NCI-H2196 (cell line): ENCODE data around the gene C4A.
"Not testable (repeated sequence)": the region's sequence is repeated elsewhere in the genome, so short reads cannot be mapped to it uniquely, and the experiment has no call there.

Experiments used
- DNase-seq: peaks from one replicate; lab custom pipeline; 2025; ENCODE audit not compliant: unreplicated experiment; lab: John Stamatoyannopoulos, UW

C4A gene

DNA sequence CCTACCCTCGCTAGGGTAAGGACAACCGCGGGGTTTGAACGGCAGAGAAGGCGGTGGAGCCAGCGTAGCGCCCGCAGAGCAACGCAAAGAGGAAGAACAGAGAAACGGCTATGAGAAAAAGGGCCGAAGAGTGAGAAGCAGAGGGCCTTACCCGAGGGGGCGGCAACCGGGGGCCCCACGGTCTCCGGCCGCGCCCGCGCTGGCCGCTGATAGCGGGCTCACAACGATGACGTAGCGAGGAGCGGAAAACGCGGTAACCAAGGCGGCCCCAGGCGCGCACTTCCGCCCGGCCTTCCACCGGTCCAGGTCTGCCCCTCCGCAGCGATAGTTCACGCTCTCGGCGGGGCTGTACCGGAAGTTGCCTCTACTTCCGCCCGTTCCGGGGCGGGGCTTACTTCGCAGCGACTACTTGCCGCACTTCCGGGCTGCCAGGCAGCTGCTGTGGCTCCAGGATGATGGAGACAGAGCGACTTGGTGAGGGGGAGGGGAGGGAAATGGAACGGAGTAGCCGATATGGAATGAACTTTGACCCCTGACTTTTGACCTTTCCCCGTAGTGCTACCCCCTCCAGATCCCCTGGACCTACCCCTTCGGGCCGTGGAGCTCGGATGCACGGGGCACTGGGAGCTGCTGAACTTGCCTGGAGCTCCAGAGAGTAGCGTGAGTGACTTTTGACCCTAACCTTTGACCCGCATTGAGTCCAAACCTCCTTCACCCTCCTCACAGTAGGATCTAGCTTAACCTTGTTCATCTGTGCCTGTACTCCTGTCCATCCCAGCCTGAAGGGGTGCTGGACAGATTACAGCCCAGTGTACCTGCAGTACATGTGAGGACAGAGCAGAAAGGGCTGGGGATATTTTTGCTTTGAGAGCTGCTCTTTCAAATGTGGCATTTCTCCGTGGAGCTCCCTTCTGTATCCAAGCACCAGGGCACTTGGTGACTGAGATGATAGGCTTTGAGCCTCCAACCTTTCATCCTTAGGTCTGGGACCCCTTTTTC lies 22.8 kb upstream of the C4A start, which contains the start of the genes NELFE and SKIC2:
Gene NELFE, minus strand, starts transcription at position 231 of the 999 bp plus-strand sequence. CDS start 525 bp downstream, outside the sequence.
Gene SKIC2, plus strand, starts transcription at position 435 of the 999 bp plus-strand sequence. Its CDS starts 18 bp downstream, at position 453.
- DNase-seq: peak; percentile 99

DNA sequence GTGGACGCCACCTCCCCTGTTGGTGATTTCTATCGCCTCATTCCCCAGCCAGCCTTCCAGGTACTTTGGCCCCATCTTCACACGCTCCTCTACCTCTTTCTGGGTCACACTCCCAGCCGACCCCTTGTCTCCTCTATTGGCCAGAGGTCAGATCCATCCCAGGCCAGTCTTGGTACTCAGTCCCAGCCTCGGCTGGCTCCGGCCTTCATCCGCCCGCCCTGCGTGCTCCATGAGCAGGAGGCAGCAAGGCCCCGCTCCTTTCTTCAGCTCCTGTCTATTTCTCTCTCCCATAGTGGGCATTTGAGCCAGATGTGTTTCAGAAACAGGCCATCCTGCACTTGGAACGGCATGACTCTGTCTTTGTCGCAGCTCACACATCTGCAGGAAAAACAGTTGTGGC lies 20.2 kb upstream of the C4A start:
- DNase-seq: no peak

DNA sequence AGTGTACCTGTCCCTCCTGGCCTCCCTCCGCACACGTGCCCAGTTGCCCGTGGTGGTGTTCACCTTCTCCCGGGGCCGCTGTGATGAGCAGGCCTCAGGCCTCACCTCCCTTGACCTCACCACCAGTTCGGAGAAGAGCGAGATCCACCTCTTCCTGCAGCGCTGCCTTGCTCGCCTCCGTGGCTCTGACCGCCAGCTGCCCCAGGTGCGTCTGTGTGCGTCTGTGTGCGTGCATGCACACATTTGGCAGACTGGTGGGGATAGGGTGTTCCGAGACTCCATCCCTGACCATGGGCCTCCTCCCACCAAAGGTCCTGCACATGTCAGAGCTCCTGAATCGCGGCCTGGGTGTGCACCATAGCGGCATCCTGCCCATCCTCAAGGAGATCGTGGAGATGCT lies 17.9 kb upstream of the C4A start:
- DNase-seq: no peak

DNA sequence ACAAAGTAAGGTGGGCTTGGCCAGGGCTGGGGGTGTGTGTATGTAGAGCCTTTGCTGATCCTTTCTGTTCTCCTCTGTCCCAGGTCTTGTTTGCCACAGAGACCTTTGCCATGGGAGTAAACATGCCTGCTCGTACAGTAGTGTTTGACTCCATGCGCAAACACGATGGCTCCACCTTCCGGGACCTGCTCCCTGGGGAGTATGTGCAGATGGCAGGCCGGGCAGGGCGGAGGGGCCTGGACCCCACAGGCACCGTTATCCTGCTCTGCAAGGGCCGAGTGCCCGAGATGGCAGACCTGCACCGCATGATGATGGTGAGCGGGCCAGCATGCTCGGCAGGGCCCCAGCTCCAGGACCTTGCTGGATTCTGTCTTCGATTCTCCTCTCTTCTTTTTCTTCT lies 16.2 kb upstream of the C4A start:
- no peak for DNase-seq

GRCh38 chr6:31966506-31966905 lies 15.4 kb upstream of the C4A start:
- no peak for DNase-seq

- DNase-seq: no peak
These were observed 14.6 kb upstream of the C4A start for GRCh38 chr6:31966997-31967925.

- no peak for DNase-seq
These were observed 13.9 kb upstream of the C4A start for GRCh38 chr6:31967926-31968320.

DNA sequence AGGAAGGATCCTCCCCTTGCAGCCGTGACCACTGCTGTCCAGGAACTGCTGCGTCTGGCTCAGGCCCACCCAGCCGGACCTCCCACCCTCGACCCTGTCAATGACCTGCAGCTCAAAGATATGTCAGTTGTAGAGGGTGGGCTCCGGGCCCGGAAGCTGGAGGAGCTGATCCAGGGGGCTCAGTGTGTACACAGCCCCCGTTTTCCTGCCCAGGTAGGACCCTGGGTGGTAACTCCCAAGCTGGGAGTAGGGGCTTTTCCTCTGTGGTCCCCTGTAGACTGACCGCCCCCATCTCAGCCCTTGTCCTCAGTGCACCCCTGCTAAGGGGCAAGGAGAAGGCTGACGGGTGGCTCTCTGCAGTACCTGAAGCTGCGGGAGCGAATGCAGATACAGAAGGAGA lies 13.5 kb upstream of the C4A start:
- no peak for DNase-seq

DNA sequence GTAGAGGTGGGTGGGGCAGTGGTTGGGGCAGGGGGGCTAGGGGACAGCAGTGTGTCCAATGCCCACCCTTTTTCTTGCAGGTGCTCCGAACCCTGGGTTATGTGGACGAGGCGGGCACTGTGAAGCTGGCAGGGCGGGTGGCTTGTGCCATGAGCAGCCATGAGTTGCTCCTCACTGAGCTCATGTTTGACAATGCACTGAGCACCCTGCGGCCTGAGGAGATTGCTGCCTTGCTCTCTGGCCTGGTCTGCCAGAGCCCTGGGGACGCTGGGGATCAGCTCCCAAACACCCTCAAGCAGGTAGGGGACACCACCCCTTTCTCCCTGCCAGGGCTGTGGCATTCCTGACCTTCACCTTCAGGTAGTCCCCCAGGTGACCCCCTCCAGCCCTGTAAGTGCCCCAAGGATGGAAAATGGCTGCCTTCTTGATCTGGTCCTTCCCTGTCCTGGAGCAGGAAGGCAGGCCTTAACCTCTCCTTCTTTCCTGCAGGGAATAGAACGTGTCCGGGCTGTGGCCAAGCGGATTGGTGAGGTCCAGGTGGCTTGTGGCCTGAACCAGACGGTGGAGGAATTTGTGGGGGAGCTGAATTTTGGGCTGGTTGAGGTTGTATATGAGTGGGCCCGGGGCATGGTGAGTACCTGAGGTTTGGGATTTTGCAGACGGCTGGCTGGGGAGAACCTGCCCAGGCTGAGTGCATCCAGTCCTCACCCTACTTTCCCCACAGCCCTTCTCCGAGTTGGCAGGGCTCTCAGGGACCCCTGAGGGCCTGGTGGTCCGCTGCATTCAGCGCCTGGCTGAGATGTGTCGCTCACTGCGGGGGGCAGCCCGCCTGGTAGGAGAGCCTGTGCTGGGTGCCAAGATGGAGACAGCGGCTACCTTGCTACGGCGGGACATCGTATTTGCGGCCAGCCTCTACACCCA lies 12.8 kb upstream of the C4A start:
- no peak for DNase-seq

GRCh38 chr6:31969712-31970603 lies 11.9 kb upstream of the C4A start:
- no peak for DNase-seq

DNA sequence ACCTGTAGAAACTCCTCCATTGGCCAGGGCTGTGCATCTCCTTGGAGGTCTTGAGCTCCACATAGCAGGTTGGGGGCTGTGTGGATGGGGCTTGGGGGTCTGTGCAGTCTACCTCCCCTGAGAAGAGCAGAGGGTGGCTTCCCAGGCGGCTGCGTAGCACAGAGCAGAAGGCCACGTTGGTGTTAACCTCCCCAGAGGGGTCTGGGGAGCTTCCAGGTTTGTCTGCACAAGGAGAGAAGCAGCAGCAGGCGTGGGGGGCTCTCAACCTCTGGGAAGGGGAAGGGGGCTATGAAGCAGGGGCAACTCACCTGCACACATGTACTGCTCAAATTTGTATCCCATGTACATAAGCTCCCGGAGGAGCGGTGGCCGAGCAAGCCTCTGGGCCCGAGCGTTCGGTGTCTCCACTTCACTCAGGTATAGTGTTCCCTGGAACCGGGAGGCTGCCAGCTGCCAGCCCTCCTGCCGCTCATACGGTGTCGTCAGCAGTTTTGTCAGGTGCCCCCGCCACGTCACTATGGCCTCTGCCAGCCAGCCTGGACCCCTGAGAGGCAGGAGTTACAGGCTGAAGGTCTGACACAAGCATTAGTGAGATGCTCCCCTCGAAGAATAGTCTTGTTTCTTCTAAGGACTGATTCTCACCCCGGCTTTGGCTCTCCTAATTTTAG lies 11.1 kb upstream of the C4A start:
- DNase-seq: peak; percentile 61

DNA sequence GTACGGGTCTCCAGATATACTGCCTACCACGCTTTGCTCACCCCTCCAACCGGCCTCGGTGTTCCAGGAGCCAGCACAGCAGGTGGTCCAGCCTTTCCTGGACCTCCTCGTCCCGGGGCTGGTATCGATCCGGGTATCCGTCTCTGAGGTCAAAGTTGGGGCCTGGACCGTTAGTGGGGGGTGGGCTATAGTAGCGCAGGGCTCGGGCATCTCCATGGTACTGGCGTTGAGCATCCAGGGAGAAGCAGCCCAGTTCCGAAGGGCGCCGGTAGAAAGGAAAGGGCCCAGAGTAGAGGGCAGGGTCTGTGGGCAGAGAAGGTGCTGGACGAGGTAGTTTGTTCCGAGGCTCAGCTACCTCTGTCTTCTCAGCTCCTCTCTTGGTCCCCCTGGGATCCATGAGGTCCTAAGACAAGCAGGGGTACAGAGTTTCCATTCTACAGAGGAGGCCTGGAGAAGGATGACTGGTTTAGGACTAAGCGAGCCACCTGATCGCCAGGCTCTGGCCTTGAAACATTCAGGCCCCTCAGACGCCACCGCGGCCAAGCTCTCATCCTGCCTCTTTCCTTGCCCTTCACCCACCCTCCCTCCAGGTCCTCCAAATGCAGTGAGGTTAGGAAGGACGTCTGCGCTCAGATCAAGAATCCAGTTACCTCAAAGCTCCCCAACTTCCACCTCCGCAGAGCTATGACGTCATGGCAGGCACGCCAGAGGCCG lies 10.4 kb upstream of the C4A start:
- DNase-seq: no peak

- DNase-seq: peak; percentile 100
These were observed 9.7 kb upstream of the C4A start, which contains the start of gene DXO for GRCh38 chr6:31971993-31972708. Gene DXO, minus strand, starts transcription at chr6:31972138. Its CDS starts 463 bp downstream, at chr6:31971675.

DNA sequence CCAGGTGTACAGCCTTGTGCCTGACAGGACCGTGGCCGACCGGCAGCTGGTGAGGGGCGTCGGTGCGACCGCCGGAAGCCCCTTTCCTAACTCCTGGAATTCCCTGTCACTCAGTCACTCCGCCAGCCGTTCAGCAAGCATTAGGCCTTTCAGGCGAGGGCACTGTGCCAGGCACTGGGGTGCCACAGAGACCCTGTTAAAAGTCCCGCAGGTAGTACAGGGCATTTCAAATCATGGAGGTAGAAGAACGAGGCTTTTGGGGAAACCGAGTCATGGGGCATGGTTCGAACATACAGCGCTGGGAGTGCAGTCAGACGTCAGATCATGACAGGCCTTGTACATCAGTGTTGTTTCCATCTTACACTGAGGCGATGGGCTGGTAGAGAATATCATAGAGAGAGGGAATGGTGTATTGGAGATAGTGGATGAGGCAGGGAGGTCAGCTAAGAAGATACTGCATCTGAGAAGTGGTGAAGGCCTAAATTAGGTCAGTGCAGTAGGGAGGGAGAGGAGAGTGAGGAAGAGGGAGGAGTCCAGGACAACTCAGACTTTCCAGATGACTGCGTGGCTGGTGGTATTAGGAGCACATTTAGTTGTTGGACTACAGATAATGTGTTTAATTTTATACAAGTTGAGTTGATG lies 9.0 kb upstream of the C4A start:
- DNase-seq: no peak

DNA sequence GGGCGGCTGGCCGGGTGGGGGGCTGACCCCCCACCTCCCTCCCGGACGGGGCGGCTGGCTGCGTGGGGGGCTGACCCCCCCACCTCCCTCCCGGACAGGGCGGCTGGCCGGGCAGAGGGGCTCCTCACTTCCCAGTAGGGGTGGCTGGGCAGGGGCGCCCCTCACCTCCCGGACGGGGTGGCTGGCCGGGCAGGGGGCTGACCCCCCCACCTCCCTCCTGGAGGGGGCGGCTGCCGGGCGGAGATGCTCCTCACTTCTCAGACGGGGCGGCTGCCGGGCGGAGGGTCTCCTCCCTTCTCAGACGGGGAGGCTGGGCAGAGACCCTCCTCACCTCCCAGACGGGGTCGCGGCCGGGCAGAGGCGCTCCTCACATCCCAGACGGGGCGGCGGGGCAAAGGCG lies 5.8 kb upstream of the C4A start:
- DNase-seq: not testable (repeated sequence)

DNA sequence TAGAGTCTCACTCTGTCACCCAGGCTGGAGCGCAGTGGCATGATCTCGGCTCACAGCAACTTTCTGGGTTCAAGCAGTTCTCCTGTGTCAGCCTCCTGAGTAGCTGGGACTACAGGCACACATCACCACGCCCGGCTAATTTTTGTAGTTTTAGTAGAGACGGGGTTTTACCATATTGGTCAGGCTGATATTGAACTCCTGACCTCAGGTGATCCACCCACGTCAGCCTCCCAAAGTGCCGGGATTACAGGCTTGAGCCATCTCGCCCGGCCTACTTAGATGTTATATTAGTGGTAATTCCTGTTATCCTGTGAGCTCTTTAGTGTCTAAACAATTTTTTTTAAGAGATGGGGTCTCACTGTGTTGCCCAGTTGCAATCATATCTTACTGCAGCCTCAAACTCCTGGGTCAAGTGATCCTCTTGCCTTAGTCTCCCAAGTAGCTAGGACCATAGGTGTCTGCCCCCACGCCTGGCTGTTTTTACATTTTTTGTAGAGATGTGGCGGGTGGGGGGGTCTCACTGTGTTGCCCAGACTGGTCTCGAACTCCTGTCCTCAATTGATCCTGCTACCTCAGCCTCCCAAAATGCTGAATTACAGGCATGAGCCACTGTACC lies 3.9 kb upstream of the C4A start:
- DNase-seq: no peak

DNA sequence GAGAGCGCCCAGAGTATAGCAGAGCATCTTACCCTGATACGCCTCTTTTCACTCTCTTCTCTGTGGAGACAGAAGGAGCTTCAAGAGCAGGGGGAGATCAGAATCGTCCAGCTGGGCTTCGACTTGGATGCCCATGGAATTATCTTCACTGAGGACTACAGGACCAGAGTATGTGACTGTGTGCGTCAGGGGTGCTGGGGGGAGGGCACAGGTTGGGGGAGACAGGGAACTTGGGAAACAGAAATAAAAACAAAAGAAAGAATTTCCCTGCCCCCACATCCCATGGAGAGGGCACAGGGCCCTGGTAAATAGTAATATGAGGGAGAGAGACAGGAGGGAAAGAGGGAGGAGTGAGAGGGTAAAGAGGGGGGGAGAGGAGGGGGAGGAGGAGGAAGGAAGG lies 3.0 kb upstream of the C4A start:
- no peak for DNase-seq
